HEK293 (cell line): ENCODE results near the gene RGS8.

Experiments used
- CTCF ChIA-PET: fragments of 350-600 bp; formaldehyde crosslinking; extraction: SDS; loops from one replicate; lab custom pipeline; 2021; ENCODE audit warnings: antibody characterized with exemption; lab: Yijun Ruan, JAX
- POLR2A ChIA-PET: fragments of 300-600 bp; formaldehyde crosslinking; extraction: SDS; loops from one replicate; lab custom pipeline; 2020; ENCODE audit warnings: antibody characterized with exemption, inconsistent platforms; lab: Yijun Ruan, JAX
- H3K27ac ChIP-seq: fragments of 200-500 bp; sonication (Bioruptor generic); 2 replicates; pipeline ENCODE4 v1.5.1; 2014; ENCODE audit warnings: low read depth, low read length, control low read depth, inconsistent platforms; ENCODE audit errors: extremely low read depth
- H3K36me3 ChIP-seq, 2 experiments: fragments of 200-500 bp in 1 of 2; sonication (Bioruptor generic) in 1 of 2; 1 replicate in 1 of 2; 2 replicates in 1 of 2; pipeline ENCODE4 v1.5.1; 2014 to 2017; ENCODE audit warnings: inconsistent platforms in 2 of 2, low read length in 2 of 2; ENCODE audit not compliant: control insufficient read depth in 2 of 2, insufficient read depth in 1 of 2
- H3K4me1 ChIP-seq: fragments of 200-500 bp; sonication (Bioruptor generic); 2 replicates; pipeline ENCODE4 v1.5.1; 2014; ENCODE audit warnings: mild to moderate bottlenecking, low read length, inconsistent platforms; ENCODE audit not compliant: control insufficient read depth, insufficient read depth
- H3K4me3 ChIP-seq: 2 replicates; pipeline ENCODE4 v1.5.1; 2011; ENCODE audit warnings: low read depth, mild to moderate bottlenecking, control low read depth, low read length, moderate library complexity
- H3K9me3 ChIP-seq: fragments of 200-500 bp; sonication (Bioruptor generic); 2 replicates; pipeline ENCODE4 v1.5.1; 2014; ENCODE audit warnings: low read depth, low read length, inconsistent platforms; ENCODE audit not compliant: control insufficient read depth, insufficient read depth
- EGR2 ChIP-seq: fragments of 450-650 bp; formaldehyde crosslinking; IDR thresholded peaks from 2 replicates; pipeline ENCODE4 v1.5.1; 2016; ENCODE audit warnings: low read depth, missing biosample characterization, missing genetic modification characterization
- GLI2 ChIP-seq: fragments of 450-650 bp; formaldehyde crosslinking; IDR thresholded peaks from 2 replicates; pipeline ENCODE4; 2017; ENCODE audit warnings: missing biosample characterization, missing genetic modification characterization, low read depth, borderline replicate concordance
- GLI4 ChIP-seq: fragments of 450-650 bp; formaldehyde crosslinking; IDR thresholded peaks from 2 replicates; pipeline ENCODE4 v1.5.1; 2016; ENCODE audit warnings: missing biosample characterization, missing genetic modification characterization
- KLF1 ChIP-seq: fragments of 450-650 bp; formaldehyde crosslinking; IDR thresholded peaks from 2 replicates; pipeline ENCODE4 v1.5.1; 2016; ENCODE audit warnings: missing biosample characterization, missing genetic modification characterization
- MEIS1 ChIP-seq: sonication (generic); formaldehyde crosslinking; IDR thresholded peaks from 2 replicates; pipeline ENCODE4 v1.8.1; 2022; ENCODE audit warnings: missing genetic modification reagents, mild to moderate bottlenecking, borderline replicate concordance
- SALL2 ChIP-seq: fragments of 450-650 bp; formaldehyde crosslinking; IDR thresholded peaks from 2 replicates; pipeline ENCODE4 v1.5.0; 2017; ENCODE audit warnings: missing biosample characterization, mild to moderate bottlenecking, missing genetic modification characterization, borderline replicate concordance
- SP2 ChIP-seq: fragments of 450-650 bp; formaldehyde crosslinking; IDR thresholded peaks from 2 replicates; pipeline ENCODE4 v1.5.1; 2016; ENCODE audit warnings: missing biosample characterization, missing genetic modification characterization
- YY1 ChIP-seq: fragments of 450-650 bp; formaldehyde crosslinking; IDR thresholded peaks from 2 replicates; pipeline ENCODE4 v1.5.1; 2018; ENCODE audit warnings: missing biosample characterization, missing genetic modification characterization
- ZFHX2 ChIP-seq: fragments of 450-650 bp; formaldehyde crosslinking; conservative IDR thresholded peaks from 2 replicates; pipeline ENCODE4 v1.5.1; 2016; ENCODE audit warnings: missing biosample characterization, missing genetic modification characterization
- ZFP41 ChIP-seq: fragments of 450-650 bp; formaldehyde crosslinking; IDR thresholded peaks from 2 replicates; pipeline ENCODE4 v1.5.1; 2016; ENCODE audit warnings: missing biosample characterization, missing genetic modification characterization, borderline replicate concordance
- ZFP69B ChIP-seq: fragments of 450-650 bp; formaldehyde crosslinking; IDR thresholded peaks from 2 replicates; pipeline ENCODE4 v1.5.1; 2016; ENCODE audit warnings: missing biosample characterization, missing genetic modification characterization
- ZIC2 ChIP-seq: fragments of 450-650 bp; formaldehyde crosslinking; IDR thresholded peaks from 2 replicates; pipeline ENCODE4 v1.5.1; 2016; ENCODE audit warnings: missing biosample characterization, missing genetic modification characterization
- ZNF138 ChIP-seq: fragments of 450-650 bp; formaldehyde crosslinking; IDR thresholded peaks from 2 replicates; pipeline ENCODE4 v1.5.1; 2016; ENCODE audit warnings: missing biosample characterization, missing genetic modification characterization, borderline replicate concordance
- ZNF202 ChIP-seq: fragments of 450-650 bp; formaldehyde crosslinking; IDR thresholded peaks from 2 replicates; pipeline ENCODE4 v1.5.1; 2016; ENCODE audit warnings: missing biosample characterization, missing genetic modification characterization, borderline replicate concordance
- ZNF335 ChIP-seq: fragments of 450-650 bp; formaldehyde crosslinking; conservative IDR thresholded peaks from 2 replicates; pipeline ENCODE4 v1.5.1; 2016; ENCODE audit warnings: missing biosample characterization, missing genetic modification characterization
- ZNF548 ChIP-seq: fragments of 450-650 bp; formaldehyde crosslinking; IDR thresholded peaks from 2 replicates; pipeline ENCODE4 v1.5.1; 2016; ENCODE audit warnings: missing biosample characterization, missing genetic modification characterization
- ZNF610 ChIP-seq: fragments of 450-650 bp; formaldehyde crosslinking; IDR thresholded peaks from 2 replicates; pipeline ENCODE4 v1.5.1; 2016; ENCODE audit warnings: missing biosample characterization, missing genetic modification characterization, borderline replicate concordance
- TF ChIP-seq, protein P1 (sequence below): IDR thresholded peaks from 2 replicates; pipeline ENCODE4 v1.6.1; 2011; ENCODE audit warnings: mild to moderate bottlenecking, low read depth, low read length, borderline replicate concordance
- TF ChIP-seq, protein P2 (sequence below): fragments of 450-650 bp; formaldehyde crosslinking; IDR thresholded peaks from 2 replicates; pipeline ENCODE4 v1.5.1; 2016; ENCODE audit warnings: missing biosample characterization, missing genetic modification characterization, low read depth
- TF ChIP-seq, protein P3 (sequence below): fragments of 450-650 bp; formaldehyde crosslinking; IDR thresholded peaks from 2 replicates; pipeline ENCODE4 v1.5.0; 2017; ENCODE audit warnings: missing biosample characterization, missing genetic modification characterization, borderline replicate concordance

RGS8 gene

DNA sequence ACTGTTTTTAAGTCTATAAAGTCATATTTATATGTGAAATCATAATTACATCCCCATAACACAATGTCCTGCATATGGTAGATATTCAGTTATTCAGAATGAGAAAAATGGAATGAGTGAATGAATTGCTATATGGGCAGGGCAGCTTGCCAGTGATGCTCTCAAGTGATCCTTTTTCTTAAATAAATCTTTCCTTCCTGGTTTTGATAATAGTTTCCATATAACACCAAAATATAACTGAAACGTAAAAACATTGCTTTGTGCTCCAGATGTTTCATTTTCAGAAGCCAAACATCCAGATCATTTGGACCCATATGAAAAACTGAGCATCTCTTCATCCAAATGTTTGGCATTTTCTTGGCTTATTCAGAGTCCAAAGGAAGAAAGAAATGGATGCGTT, 30.2 kb upstream of the RGS8 start:
- Histone ChIP-seq H3K9me3 (no peaks in the 10 kb centered on the region), H3K4me1 (no peaks in the 10 kb centered on the region), H3K4me3 (no peak overlapping the region), H3K36me3 (no peaks in the 10 kb centered on the region), H3K27ac (no peak overlapping the region)
- CTCF ChIA-PET: no interaction called here
- TF ChIP-seq KLF1 (no peak), ZNF610 (tag by site-specific recombination) (no peak), GLI2 (tag by site-specific recombination) (no peak), ZFP69B (no peak), MEIS1 (CRISPR knock-in tag) (no peak), SP2 (tag by site-specific recombination) (no peak), ZFP41 (no peak), ZNF138 (no peak), GLI4 (tag by site-specific recombination) (no peak)
- TF ChIP-seq, protein P1, sequence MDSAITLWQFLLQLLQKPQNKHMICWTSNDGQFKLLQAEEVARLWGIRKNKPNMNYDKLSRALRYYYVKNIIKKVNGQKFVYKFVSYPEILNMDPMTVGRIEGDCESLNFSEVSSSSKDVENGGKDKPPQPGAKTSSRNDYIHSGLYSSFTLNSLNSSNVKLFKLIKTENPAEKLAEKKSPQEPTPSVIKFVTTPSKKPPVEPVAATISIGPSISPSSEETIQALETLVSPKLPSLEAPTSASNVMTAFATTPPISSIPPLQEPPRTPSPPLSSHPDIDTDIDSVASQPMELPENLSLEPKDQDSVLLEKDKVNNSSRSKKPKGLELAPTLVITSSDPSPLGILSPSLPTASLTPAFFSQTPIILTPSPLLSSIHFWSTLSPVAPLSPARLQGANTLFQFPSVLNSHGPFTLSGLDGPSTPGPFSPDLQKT: no peak
- POLR2A ChIA-PET: no interaction called here

DNA sequence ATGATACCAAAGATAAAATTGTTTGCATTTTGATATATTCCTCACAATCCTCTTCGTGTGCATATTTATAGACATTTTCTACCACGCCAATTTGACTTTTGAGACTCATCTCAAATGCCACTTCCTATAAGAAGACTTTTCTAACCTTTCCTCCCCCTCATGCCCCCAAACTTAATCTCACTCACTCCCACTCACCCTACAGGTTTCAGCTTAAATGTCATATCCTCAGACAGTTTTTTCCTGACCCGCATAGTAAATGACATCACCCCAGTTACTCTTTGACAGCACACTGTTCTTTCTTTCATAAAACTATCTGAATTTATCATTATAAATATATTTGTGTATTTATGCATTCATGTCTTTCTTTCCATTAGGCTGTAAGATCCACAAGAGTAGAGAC, 29.6 kb upstream of the RGS8 start:
- CTCF ChIA-PET: interaction anchor here (0.6 kb wide), 1 partner anchor 15 kb away, joined by 6 read pairs; no protein-coding TSS in a partner anchor
- no peak overlapping the region for H3K4me3 ChIP-seq
- no peaks in the 10 kb centered on the region for H3K4me1 ChIP-seq
- no peak for TF ChIP-seq SALL2 (tag by site-specific recombination)
- peak; percentile 81; the same call in 1 of the 2 replicates for TF ChIP-seq EGR2 (tag by site-specific recombination)
- TF ChIP-seq, protein P2, sequence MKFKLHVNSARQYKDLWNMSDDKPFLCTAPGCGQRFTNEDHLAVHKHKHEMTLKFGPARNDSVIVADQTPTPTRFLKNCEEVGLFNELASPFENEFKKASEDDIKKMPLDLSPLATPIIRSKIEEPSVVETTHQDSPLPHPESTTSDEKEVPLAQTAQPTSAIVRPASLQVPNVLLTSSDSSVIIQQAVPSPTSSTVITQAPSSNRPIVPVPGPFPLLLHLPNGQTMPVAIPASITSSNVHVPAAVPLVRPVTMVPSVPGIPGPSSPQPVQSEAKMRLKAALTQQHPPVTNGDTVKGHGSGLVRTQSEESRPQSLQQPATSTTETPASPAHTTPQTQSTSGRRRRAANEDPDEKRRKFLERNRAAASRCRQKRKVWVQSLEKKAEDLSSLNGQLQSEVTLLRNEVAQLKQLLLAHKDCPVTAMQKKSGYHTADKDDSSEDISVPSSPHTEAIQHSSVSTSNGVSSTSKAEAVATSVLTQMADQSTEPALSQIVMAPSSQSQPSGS (tag by site-specific recombination): 0 out of 2 replicates have a peak, but pooled peaks have one; percentile 40
- TF ChIP-seq YY1 (tag by site-specific recombination): no peak
- peak; percentile 75 for TF ChIP-seq ZFHX2 (tag by site-specific recombination)
- POLR2A ChIA-PET: no interaction called here
- H3K9me3 ChIP-seq: no peaks in the 10 kb centered on the region
- no peak overlapping the region for H3K27ac ChIP-seq
- H3K36me3 ChIP-seq: no peaks in the 10 kb centered on the region

DNA sequence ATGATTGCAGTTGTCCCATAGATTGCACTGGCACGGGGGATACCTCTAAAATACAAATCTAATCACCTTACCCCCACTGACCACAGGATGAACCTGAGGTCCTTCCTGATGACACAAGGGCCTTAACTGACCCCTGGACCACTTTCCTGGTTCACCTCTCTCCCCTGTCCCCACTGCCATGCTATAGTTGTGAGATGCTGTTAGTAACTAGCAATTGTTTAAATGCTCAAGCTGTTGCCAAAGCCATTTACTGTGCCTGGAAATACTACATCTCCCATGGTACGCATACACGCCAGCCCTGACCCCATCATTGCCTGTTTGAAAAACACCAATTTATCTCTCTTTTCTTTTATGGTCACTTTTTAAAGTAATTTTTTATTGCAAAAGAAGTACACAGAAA, 29.1 kb upstream of the RGS8 start:
- TF ChIP-seq ZNF548 (no peak), MEIS1 (CRISPR knock-in tag) (no peak), ZIC2 (tag by site-specific recombination) (no peak), ZNF202 (tag by site-specific recombination) (no peak), ZNF335 (tag by site-specific recombination) (peak; percentile 41; the same call in 1 of the 2 replicates)
- TF ChIP-seq, protein P3, sequence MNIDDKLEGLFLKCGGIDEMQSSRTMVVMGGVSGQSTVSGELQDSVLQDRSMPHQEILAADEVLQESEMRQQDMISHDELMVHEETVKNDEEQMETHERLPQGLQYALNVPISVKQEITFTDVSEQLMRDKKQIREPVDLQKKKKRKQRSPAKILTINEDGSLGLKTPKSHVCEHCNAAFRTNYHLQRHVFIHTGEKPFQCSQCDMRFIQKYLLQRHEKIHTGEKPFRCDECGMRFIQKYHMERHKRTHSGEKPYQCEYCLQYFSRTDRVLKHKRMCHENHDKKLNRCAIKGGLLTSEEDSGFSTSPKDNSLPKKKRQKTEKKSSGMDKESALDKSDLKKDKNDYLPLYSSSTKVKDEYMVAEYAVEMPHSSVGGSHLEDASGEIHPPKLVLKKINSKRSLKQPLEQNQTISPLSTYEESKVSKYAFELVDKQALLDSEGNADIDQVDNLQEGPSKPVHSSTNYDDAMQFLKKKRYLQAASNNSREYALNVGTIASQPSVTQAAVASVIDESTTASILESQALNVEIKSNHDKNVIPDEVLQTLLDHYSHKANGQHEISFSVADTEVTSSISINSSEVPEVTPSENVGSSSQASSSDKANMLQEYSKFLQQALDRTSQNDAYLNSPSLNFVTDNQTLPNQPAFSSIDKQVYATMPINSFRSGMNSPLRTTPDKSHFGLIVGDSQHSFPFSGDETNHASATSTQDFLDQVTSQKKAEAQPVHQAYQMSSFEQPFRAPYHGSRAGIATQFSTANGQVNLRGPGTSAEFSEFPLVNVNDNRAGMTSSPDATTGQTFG (tag by site-specific recombination): no peak
- Histone ChIP-seq H3K27ac (no peak overlapping the region), H3K4me1 (no peaks in the 10 kb centered on the region), H3K4me3 (no peak overlapping the region), H3K9me3 (no peaks in the 10 kb centered on the region), H3K36me3 (no peaks in the 10 kb centered on the region)
- ChIA-PET CTCF (interaction anchor here (0.6 kb wide), 1 partner anchor 16 kb away, joined by 6 read pairs; no protein-coding TSS in a partner anchor), POLR2A (no interaction called here)
